DOHH2 (cell line): ENCODE data around the gene ZFP57.

Experiments
- H3F3A ChIP-seq: fragments of 200-600 bp; sonication (generic), shearing (Covaris generic); 2 replicates; pipeline ENCODE4 v1.6.0; 2016; ENCODE audit warnings: antibody characterized with exemption, mild to moderate bottlenecking; ENCODE audit not compliant: control insufficient read depth, insufficient read depth
- H3K27ac ChIP-seq: fragments of 200-600 bp; sonication (generic); 2 replicates; pipeline ENCODE4 v1.5.1; 2014; ENCODE audit warnings: low read depth, mild to moderate bottlenecking, low read length, moderate library complexity
- H3K27me3 ChIP-seq: fragments of 200-600 bp; sonication (generic); 2 replicates; pipeline ENCODE4 v1.6.1; 2014; ENCODE audit warnings: mild to moderate bottlenecking, low read length, mixed read lengths; ENCODE audit not compliant: control insufficient read depth
- H3K36me3 ChIP-seq: fragments of 200-600 bp; sonication (generic); 2 replicates; pipeline ENCODE4 v1.6.1; 2014; ENCODE audit warnings: mild to moderate bottlenecking, low read length, moderate library complexity, mixed read lengths; ENCODE audit not compliant: control insufficient read depth
- H3K4me1 ChIP-seq: fragments of 200-600 bp; sonication (generic); 2 replicates; pipeline ENCODE4 v1.6.1; 2014; ENCODE audit warnings: mild to moderate bottlenecking, low read length, mixed read lengths; ENCODE audit not compliant: control insufficient read depth
- H3K4me2 ChIP-seq: fragments of 200-600 bp; sonication (generic); 2 replicates; pipeline ENCODE4 v1.6.0; 2014; ENCODE audit warnings: mild to moderate bottlenecking, low read length, moderate library complexity
- H3K4me3 ChIP-seq: fragments of 200-600 bp; sonication (generic); 2 replicates; pipeline ENCODE4 v1.5.1; 2014; ENCODE audit warnings: mild to moderate bottlenecking, low read length, mixed read lengths
- H3K79me2 ChIP-seq: fragments of 200-600 bp; sonication (generic); 2 replicates; pipeline ENCODE4 v1.6.1; 2014; ENCODE audit warnings: mild to moderate bottlenecking, low read length, mixed read lengths; ENCODE audit not compliant: control insufficient read depth
- H3K9me2 ChIP-seq: fragments of 200-600 bp; sonication (generic); replicated peaks from 2 replicates; pipeline ENCODE4 v1.6.1; 2014; ENCODE audit warnings: mild to moderate bottlenecking, low read length, mixed read lengths; ENCODE audit not compliant: control insufficient read depth
- H3K9me3 ChIP-seq: fragments of 200-600 bp; sonication (generic); 2 replicates; pipeline ENCODE4 v1.6.1; 2014; ENCODE audit warnings: antibody characterized with exemption, low read length, mixed read lengths; ENCODE audit not compliant: control insufficient read depth, insufficient read depth
- H4K20me1 ChIP-seq: fragments of 200-600 bp; sonication (generic); 2 replicates; pipeline ENCODE4 v1.6.0; 2014; ENCODE audit warnings: low read depth, mild to moderate bottlenecking, antibody characterized with exemption, low read length, moderate library complexity; ENCODE audit not compliant: control insufficient read depth, insufficient read depth
- EZH2phosphoT487 ChIP-seq: fragments of 200-600 bp; sonication (generic); IDR thresholded peaks from 2 replicates; pipeline ENCODE4 v1.6.1; 2017; ENCODE audit warnings: borderline replicate concordance, mild to moderate bottlenecking, antibody characterized with exemption, low read length, moderate library complexity, mixed read lengths
- TF ChIP-seq, protein P1 (sequence below): fragments of 200-600 bp; sonication (generic); IDR thresholded peaks from one replicate; pipeline ENCODE4 v1.5.1; 2014; ENCODE audit warnings: antibody characterized with exemption, mild to moderate bottlenecking, low read depth, low read length; ENCODE audit not compliant: poor library complexity, severe bottlenecking

The ZFP57 gene

DNA sequence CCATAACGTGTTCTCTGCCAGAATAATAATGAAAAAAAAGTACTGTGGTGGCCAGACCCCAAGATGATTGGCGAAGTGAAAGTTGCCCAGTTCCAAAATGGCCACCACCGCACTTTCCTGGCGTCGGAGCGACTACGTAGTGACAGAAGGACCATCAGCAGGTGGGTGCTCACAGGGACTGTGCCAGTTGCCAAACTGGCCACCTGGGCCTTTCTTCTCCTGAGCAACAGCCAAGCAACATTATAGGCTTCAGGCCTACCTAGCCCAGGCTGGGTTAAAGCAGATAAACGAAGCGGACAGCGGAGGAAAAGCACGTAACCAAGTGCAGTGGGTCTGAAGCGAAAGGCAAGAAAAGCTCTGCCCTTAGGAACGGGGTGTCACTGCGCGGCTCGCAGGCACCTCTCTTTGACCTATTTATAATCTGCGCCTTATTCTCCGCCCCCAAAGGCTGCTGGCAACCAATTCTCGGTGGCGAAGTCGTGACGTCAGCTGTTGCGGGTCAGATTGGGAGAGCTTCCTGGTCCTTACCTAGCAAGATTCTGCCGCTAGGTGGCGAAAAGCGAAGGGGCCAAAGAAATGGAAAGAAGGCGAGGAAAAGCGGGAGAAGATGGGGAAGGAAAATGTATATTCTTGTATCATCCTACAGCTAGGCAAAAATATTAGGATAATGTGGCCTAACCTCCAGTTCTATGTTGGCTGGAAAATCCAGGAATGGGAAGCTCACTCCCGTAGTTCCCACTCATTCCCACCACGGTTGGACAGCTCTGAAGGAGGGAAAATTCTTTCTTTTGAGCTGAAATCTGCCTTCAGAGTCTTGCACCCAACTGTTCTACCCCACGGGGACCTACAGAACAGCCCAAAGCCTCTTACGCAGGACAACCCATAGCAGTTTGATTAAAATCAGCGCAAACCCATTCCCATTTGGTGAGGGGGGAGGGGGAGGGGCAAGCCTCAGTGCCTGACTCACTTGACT is 31.0 kb downstream of the ZFP57 start:
- peaks cover 9% of the 10 kb centered on the region for H3K4me1 ChIP-seq
- H3F3A ChIP-seq: peaks cover 2% of the 10 kb centered on the region; the same call in 1 of the 2 replicates
- no peaks in the 10 kb centered on the region for H4K20me1 ChIP-seq
- H3K9me2 ChIP-seq: no peaks in the 10 kb centered on the region
- peak overlapping the region; percentile 98 for H3K4me2 ChIP-seq
- peak overlapping the region; percentile 76 for H3K4me3 ChIP-seq
- no peaks in the 10 kb centered on the region for H3K36me3 ChIP-seq
- TF ChIP-seq, protein P1, sequence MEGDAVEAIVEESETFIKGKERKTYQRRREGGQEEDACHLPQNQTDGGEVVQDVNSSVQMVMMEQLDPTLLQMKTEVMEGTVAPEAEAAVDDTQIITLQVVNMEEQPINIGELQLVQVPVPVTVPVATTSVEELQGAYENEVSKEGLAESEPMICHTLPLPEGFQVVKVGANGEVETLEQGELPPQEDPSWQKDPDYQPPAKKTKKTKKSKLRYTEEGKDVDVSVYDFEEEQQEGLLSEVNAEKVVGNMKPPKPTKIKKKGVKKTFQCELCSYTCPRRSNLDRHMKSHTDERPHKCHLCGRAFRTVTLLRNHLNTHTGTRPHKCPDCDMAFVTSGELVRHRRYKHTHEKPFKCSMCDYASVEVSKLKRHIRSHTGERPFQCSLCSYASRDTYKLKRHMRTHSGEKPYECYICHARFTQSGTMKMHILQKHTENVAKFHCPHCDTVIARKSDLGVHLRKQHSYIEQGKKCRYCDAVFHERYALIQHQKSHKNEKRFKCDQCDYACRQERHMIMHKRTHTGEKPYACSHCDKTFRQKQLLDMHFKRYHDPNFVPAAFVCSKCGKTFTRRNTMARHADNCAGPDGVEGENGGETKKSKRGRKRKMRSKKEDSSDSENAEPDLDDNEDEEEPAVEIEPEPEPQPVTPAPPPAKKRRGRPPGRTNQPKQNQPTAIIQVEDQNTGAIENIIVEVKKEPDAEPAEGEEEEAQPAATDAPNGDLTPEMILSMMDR: peak; percentile 95
- TF ChIP-seq EZH2phosphoT487: no peak
- no peaks in the 10 kb centered on the region for H3K9me3 ChIP-seq
- no peaks in the 10 kb centered on the region for H3K79me2 ChIP-seq
- peaks cover 6% of the 10 kb centered on the region; the same call in 1 of the 2 replicates for H3K27me3 ChIP-seq
- H3K27ac ChIP-seq: no peak overlapping the region

DNA sequence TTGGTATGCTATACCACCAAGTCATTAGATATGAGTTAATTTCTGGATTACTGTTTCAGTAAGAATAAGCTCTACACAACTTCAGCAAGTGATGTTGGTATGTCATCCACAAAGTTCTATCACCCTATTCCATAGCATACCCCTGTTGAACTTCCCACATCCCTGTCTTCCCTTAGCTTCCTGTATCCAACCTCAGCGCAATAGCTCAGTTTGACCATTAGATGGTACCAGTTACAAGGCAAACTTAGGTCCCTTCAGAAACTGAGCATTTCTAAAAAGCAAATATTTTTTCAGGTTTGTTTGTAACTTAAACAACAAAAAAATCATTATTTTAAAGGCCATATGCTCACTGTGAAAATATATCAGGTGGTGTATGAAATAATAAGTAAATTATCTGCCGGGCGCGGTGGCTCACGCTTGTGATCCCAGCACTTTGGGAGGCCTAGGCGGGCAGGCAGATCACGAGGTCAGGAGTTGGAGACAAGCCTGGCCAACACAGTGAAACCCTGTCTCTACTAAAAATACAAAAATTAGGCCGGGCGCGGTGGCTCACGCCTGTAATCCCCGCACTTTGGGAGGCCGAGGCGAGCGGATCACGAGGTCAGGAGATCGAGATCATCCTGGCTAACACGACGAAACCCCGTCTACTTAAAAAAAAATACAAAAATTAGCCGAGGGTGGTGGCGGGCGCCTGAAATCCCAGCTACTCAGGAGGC is 32.9 kb downstream of the ZFP57 start:
- H3K27ac ChIP-seq: no peak overlapping the region
- H3K9me2 ChIP-seq: no peaks in the 10 kb centered on the region
- TF ChIP-seq, protein P1: peak; percentile 58
- TF ChIP-seq EZH2phosphoT487: no peak
- peaks cover 9% of the 10 kb centered on the region for H3K4me1 ChIP-seq
- H3K79me2 ChIP-seq: no peaks in the 10 kb centered on the region
- H4K20me1 ChIP-seq: no peaks in the 10 kb centered on the region
- no peaks in the 10 kb centered on the region for H3K36me3 ChIP-seq
- H3K4me2 ChIP-seq: no peak overlapping the region
- 0 out of 2 replicates have a peak, but pooled peaks cover 2% of the 10 kb centered on the region for H3K27me3 ChIP-seq
- H3K4me3 ChIP-seq: no peak overlapping the region
- no peaks in the 10 kb centered on the region for H3K9me3 ChIP-seq
- peaks cover 2% of the 10 kb centered on the region; the same call in 1 of the 2 replicates for H3F3A ChIP-seq

DNA sequence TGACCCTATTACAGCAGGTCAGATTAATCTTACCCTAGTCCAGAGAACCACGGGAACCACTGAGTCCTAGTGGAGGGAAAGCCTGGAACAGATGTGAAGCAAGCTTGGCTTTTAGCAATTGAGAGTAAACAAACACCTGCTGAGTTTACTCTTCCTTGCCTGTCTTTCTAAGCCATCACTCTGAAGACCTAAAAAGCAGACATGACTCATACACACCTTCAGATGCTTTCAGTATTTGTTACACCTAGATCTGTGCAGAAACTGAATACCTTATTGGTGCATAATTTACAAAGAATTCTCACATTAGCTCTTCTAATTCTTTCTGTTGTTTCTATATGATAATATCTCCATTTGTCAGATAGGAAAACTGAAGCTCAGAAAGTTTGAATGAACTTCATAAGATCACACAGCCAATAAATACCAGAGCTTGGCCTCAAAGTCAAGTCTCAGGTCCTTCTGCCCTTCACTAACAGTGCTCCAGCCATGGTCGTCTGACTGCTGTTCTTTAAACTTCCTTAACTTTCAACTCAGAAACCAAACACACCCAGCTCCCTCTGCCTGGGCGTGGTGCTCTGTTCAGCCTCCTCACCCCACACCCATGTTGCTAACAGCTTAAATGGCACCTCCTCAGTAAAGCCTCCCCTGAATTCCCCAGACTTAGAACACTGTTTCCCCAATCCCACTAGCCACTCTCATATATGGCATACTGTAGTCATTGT is 39.4 kb downstream of the ZFP57 start:
- Histone ChIP-seq H3K9me2 (no peaks in the 10 kb centered on the region), H3K27ac (no peak overlapping the region), H3F3A (no peaks in the 10 kb centered on the region), H3K79me2 (no peaks in the 10 kb centered on the region), H3K9me3 (no peaks in the 10 kb centered on the region), H3K4me2 (no peak overlapping the region), H3K36me3 (no peaks in the 10 kb centered on the region), H4K20me1 (no peaks in the 10 kb centered on the region), H3K4me3 (no peak overlapping the region), H3K4me1 (0 out of 2 replicates have a peak, but pooled peaks cover 3% of the 10 kb centered on the region), H3K27me3 (0 out of 2 replicates have a peak, but pooled peaks cover 3% of the 10 kb centered on the region)
- no peak for TF ChIP-seq EZH2phosphoT487
- TF ChIP-seq, protein P1: no peak
